WERI-Rb-1 (cell line): Measurements from ENCODE around the gene PPP1R12C.

Experiments used
- DNase-seq: peaks from one replicate; pipeline ENCODE4 v3.0.0-alpha.2; 2020
- H3K27ac ChIP-seq: fragments of 250-450 bp; sonication (Bioruptor Pico); 2 replicates; pipeline ENCODE4 v1.5.1; 2020; ENCODE audit warnings: mild to moderate bottlenecking, moderate library complexity
- H3K27me3 ChIP-seq: fragments of 250-450 bp; sonication (Bioruptor Pico); 2 replicates; pipeline ENCODE4 v1.5.1; 2021; ENCODE audit warnings: mild to moderate bottlenecking, low read depth, moderate library complexity; ENCODE audit not compliant: insufficient read depth, severe bottlenecking
- H3K36me3 ChIP-seq: fragments of 250-450 bp; sonication (Bioruptor Pico); 2 replicates; pipeline ENCODE4 v1.5.1; 2020; ENCODE audit warnings: mild to moderate bottlenecking, moderate library complexity
- H3K4me3 ChIP-seq: 2 replicates; pipeline ENCODE4 v1.5.1; 2011; ENCODE audit warnings: low read depth, mild to moderate bottlenecking, control low read depth, low read length
- H3K9me3 ChIP-seq: fragments of 250-450 bp; sonication (Bioruptor Pico); 2 replicates; pipeline ENCODE4 v1.5.1; 2021; ENCODE audit warnings: mild to moderate bottlenecking, moderate library complexity; ENCODE audit not compliant: severe bottlenecking
- CTCF ChIP-seq: IDR thresholded peaks from 2 replicates; pipeline ENCODE4 v1.5.1; 2011; ENCODE audit warnings: low read depth, mild to moderate bottlenecking, control low read depth, inconsistent platforms, low read length

The PPP1R12C gene

GRCh38 chr19:55077106-55077505 is 40.3 kb downstream of the PPP1R12C start:
- no peak overlapping the region for H3K4me3 ChIP-seq
- no peaks in the 10 kb centered on the region for H3K9me3 ChIP-seq
- no peak for TF ChIP-seq CTCF
- no peak overlapping the region for H3K27ac ChIP-seq
- peaks cover 9% of the 10 kb centered on the region for H3K27me3 ChIP-seq
- no peaks in the 10 kb centered on the region for H3K36me3 ChIP-seq
- DNase-seq, result no peak

GRCh38 chr19:55076321-55076720 is 41.1 kb downstream of the PPP1R12C start:
- H3K27ac ChIP-seq, result no peak overlapping the region
- H3K4me3 ChIP-seq, result no peak overlapping the region
- H3K36me3 ChIP-seq, result no peaks in the 10 kb centered on the region
- peaks cover 4% of the 10 kb centered on the region for H3K27me3 ChIP-seq
- DNase-seq, result no peak
- H3K9me3 ChIP-seq, result no peaks in the 10 kb centered on the region
- no peak for TF ChIP-seq CTCF

- H3K27me3 ChIP-seq, result peaks cover 4% of the 10 kb centered on the region
- no peak for TF ChIP-seq CTCF
- H3K27ac ChIP-seq, result no peak within 1 kb of the TSS
- H3K4me3 ChIP-seq, result no peak within 1 kb of the TSS
- DNase-seq, result no peak
- H3K36me3 ChIP-seq, result no peaks in the 10 kb centered on the region
- H3K9me3 ChIP-seq, result no peaks in the 10 kb centered on the region
Observed at GRCh38 chr19:55075371-55075998, 42.0 kb downstream of the PPP1R12C start, which contains the start of gene EPS8L1. Gene EPS8L1, plus strand, starts transcription at chr19:55075869. Its CDS starts 576 bp downstream, at chr19:55076445.

- TF ChIP-seq CTCF, result no peak
- Histone ChIP-seq H3K27me3 (peaks cover 12% of the 10 kb centered on the region), H3K36me3 (no peaks in the 10 kb centered on the region), H3K9me3 (peaks cover 4% of the 10 kb centered on the region), H3K4me3 (no peak overlapping the region), H3K27ac (no peak overlapping the region)
- DNase-seq, result no peak
Observed at GRCh38 chr19:55071913-55072312, 45.5 kb downstream of the PPP1R12C start.

GRCh38 chr19:55071129-55071502 is 46.3 kb downstream of the PPP1R12C start:
- peaks cover 4% of the 10 kb centered on the region for H3K9me3 ChIP-seq
- no peak for DNase-seq
- TF ChIP-seq CTCF, result no peak
- no peak overlapping the region for H3K4me3 ChIP-seq
- no peaks in the 10 kb centered on the region for H3K36me3 ChIP-seq
- H3K27me3 ChIP-seq, result peaks cover 16% of the 10 kb centered on the region
- H3K27ac ChIP-seq, result no peak overlapping the region
